Ureter (tissue), 1 donor: Measurements from ENCODE around the gene PRDM12. TPM values are rescaled to one million over a fixed set of nuclear protein-coding genes. Genes with fewer than 3 reads are reported as not detected.

Source experiments
- DNase-seq: peaks from one replicate; pipeline ENCODE4 v3.0.0-alpha.2; 2020; ENCODE audit warnings: low spot score
- total RNA-seq: library from RNA; stranded (reverse); gene quantifications from one replicate; pipeline ENCODE4 v1.2.4, GENCODE V29; 2023
- donor health status: DM: yes; HTN: yes; CAD: no.

The PRDM12 gene
- total RNA-seq, 1 donor from 2014 or later = 0.21 TPM

- DNase-seq = no peak
These were observed 28.4 kb upstream of the PRDM12 start for GRCh38 chr9:130635721-130636647.

- no peak for DNase-seq
These were observed 27.8 kb upstream of the PRDM12 start for GRCh38 chr9:130636648-130637020.

- DNase-seq = no peak
These were observed 25.9 kb upstream of the PRDM12 start for GRCh38 chr9:130638284-130639123.

- no peak for DNase-seq
These were observed 25.1 kb upstream of the PRDM12 start for GRCh38 chr9:130639124-130639765.

- no peak for DNase-seq
These were observed 24.4 kb upstream of the PRDM12 start for GRCh38 chr9:130639866-130640555.

GRCh38 chr9:130640681-130641080 is 23.7 kb upstream of the PRDM12 start:
- DNase-seq = no peak

GRCh38 chr9:130642926-130643325 is 21.5 kb upstream of the PRDM12 start:
- no peak for DNase-seq

GRCh38 chr9:130651221-130651620 is 13.2 kb upstream of the PRDM12 start:
- no peak for DNase-seq

GRCh38 chr9:130651752-130652151 is 12.6 kb upstream of the PRDM12 start:
- no peak for DNase-seq

- DNase-seq = no peak
These were observed 9.5 kb upstream of the PRDM12 start for GRCh38 chr9:130654879-130655278.

GRCh38 chr9:130658893-130659698 is 5.3 kb upstream of the PRDM12 start:
- DNase-seq = no peak

GRCh38 chr9:130659699-130660248 is 4.6 kb upstream of the PRDM12 start:
- DNase-seq = no peak

GRCh38 chr9:130660326-130660682 is 4.1 kb upstream of the PRDM12 start:
- no peak for DNase-seq

- no peak for DNase-seq
These were observed 3.5 kb upstream of the PRDM12 start for GRCh38 chr9:130660683-130661450.

GRCh38 chr9:130661451-130662098 is 2.8 kb upstream of the PRDM12 start:
- no peak for DNase-seq

- no peak for DNase-seq
These were observed 2.1 kb upstream of the PRDM12 start for GRCh38 chr9:130662099-130662969.

- no peak for DNase-seq
These were observed 1.5 kb upstream of the PRDM12 start for GRCh38 chr9:130662970-130663257.

- DNase-seq = no peak
These were observed 977 bp upstream of the PRDM12 start for GRCh38 chr9:130663258-130663976.
